ENCODE measurements around the gene CCBE1.

Gene CCBE1

DNA sequence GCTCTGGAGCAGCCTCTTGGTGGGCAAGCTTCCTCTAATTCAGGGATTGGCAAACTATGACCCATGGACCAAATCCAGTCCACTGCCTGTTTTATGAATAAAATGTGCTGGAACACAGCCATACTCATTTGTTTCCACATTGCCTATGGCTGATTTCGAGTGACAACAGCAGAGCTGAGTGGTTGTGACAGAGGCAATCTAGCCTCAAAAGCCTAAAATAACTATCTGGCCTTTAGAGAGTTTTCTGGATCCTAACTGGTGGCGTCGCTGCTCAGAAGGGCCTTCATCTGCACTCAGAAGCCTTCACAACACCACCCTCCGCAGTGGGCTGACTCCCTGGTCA is 147.1 kb downstream of the CCBE1 start:
- TF ChIP-seq REST (IDR thresholded peaks at IDR 0.05; ENCODE audit: low read depth) = no peak

DNA sequence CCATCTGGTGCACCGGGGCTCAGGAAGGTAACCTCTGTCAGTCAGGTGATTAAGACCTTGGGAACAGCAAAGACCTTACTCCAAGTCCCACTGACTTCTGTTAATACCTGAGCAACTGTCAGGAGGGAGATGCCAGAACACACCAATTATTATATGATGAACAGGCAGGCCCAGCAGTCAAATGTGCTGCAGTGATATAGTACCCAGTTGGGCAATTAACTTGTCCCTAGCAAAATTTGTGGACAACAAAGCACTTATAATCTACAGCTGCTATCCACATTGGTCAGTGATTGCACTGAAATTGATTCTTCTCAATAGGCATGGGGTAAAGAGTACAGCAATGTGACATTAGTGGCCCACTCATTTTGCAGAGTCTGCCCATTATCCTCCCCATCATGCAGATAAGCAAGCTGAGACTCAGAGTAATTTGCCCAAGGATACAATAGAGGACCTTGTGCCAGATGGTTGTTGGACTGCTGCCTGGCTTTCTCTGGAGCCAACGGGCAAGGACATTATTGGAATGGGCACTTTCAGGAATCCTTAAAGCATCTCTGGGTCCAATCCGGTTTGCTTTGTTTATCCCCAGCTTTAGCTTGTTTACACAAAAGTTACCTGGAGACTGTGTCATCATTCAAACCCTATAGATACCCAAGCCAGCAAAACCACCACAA is 147.6 kb downstream of the CCBE1 start:
- TF ChIP-seq USF1 (IDR thresholded peaks at IDR 0.05) = no peak
- TF ChIP-seq FOXM1 (IDR thresholded peaks at IDR 0.05; ENCODE audit: borderline replicate concordance, low read depth) = no peak
- TF ChIP-seq EGR1 (IDR thresholded peaks at IDR 0.05) = no peak
- TF ChIP-seq YY1 (IDR thresholded peaks at IDR 0.05; ENCODE audit: low read depth) = no peak

DNA sequence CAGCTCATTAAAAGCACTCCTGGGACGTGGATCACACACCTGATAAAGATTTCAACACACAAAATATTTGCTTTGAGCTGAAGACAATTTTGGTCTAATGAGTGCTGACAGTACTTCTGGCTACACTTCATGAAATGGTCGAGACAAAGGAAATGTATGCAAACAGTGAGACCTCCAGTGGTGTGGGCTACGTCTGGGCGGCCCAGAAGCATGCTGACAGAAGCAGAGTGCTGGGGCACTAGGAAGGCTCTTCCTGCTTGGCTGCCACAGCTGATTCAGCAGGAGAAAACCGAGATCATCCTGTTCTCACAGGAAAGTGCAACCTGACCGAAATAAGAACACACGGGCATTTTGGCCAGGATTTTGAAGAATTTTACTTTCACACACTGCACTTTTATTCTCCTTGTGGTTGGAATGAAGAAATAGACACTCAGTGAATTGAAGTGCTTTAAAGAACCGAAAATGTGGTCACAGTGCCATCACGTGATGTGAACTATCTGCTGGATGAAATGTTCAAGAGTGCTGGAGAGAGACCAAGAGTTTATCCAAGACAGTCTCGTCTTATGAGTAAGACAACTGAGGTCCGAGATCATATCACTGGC is 149.5 kb downstream of the CCBE1 start:
- no peak for TF ChIP-seq FOXM1 (IDR thresholded peaks at IDR 0.05; ENCODE audit: borderline replicate concordance, low read depth)
- no peak for TF ChIP-seq ZBTB7A (IDR thresholded peaks at IDR 0.05; ENCODE audit: low read depth)
- no peak for TF ChIP-seq EP300 (IDR thresholded peaks at IDR 0.05; ENCODE audit: borderline replicate concordance)
- no peak for TF ChIP-seq MAX (IDR thresholded peaks at IDR 0.05)
- TF ChIP-seq CREB1 (IDR thresholded peaks at IDR 0.05; ENCODE audit: low read depth) = no peak
- no peak for TF ChIP-seq TAF1 (IDR thresholded peaks at IDR 0.05; ENCODE audit: low read depth)
- no peak for TF ChIP-seq TEAD4 (IDR thresholded peaks at IDR 0.05)
- no peak for TF ChIP-seq YY1 (IDR thresholded peaks at IDR 0.05; ENCODE audit: low read depth)
- TF ChIP-seq REST (IDR thresholded peaks at IDR 0.05; ENCODE audit: low read depth) = no peak
- TF ChIP-seq EGR1 (IDR thresholded peaks at IDR 0.05) = no peak
- TF ChIP-seq NFIC (IDR thresholded peaks at IDR 0.05) = no peak

DNA sequence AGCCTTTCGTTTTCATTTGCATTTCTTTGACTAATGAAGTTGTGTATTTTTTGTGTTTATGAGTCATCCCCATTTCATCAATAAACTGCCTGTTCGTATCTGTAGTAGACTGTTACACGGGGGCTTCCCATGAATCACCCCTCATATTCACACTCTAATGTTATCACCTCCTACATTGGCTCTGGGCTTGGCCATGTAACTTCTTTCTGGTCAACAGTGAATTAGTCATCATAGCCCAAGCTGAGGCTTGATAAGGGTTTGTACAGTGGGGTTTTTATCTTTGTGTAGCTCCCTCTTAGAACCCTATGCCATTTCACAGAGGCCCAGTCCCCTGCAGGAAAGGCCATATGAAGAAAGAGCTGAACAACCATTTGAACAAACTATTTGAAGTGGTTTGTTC is 151.0 kb downstream of the CCBE1 start:
- TF ChIP-seq TAF1 (IDR thresholded peaks at IDR 0.05; ENCODE audit: low read depth) = no peak

- TF ChIP-seq FOXM1 (IDR thresholded peaks at IDR 0.05; ENCODE audit: borderline replicate concordance, low read depth) = no peak
- TF ChIP-seq ZBTB7A (IDR thresholded peaks at IDR 0.05; ENCODE audit: low read depth) = no peak
- TF ChIP-seq YY1 (IDR thresholded peaks at IDR 0.05; ENCODE audit: low read depth) = no peak
- TF ChIP-seq CREB1 (IDR thresholded peaks at IDR 0.05; ENCODE audit: low read depth) = no peak
- TF ChIP-seq REST (IDR thresholded peaks at IDR 0.05; ENCODE audit: low read depth) = no peak
- no peak for TF ChIP-seq EGR1 (IDR thresholded peaks at IDR 0.05)
Measured at GRCh38 chr18:59540780-59541179, 156.4 kb downstream of the CCBE1 start.

- TF ChIP-seq NFIC (IDR thresholded peaks at IDR 0.05) (no peak), EGR1 (IDR thresholded peaks at IDR 0.05) (no peak), REST (IDR thresholded peaks at IDR 0.05; ENCODE audit: low read depth) (no peak), TEAD4 (IDR thresholded peaks at IDR 0.05) (no peak), FOXM1 (IDR thresholded peaks at IDR 0.05; ENCODE audit: borderline replicate concordance, low read depth) (no peak), CREB1 (IDR thresholded peaks at IDR 0.05; ENCODE audit: low read depth) (no peak)
Measured at GRCh38 chr18:59540346-59540745, 156.9 kb downstream of the CCBE1 start.

Data from Ishikawa (cell line).